ENCODE results near the gene SCARB2. TPM values are rescaled to one million over a fixed set of nuclear protein-coding genes. Genes with fewer than 3 reads are reported as not detected.
A peak's percentile ranks its signal among the peaks of the same experiment; 100 is the strongest.

Gene SCARB2
- polyA plus RNA-seq, 1 donor (not counting 4 experiments of a cell fraction or from before 2014, with no cell fraction given): 72.2 TPM

- Histone ChIP-seq H3K4me1 (ENCODE audit: control insufficient read depth, extremely low read depth, insufficient read depth, low read length) (peaks cover 23% of the 10 kb centered on the region), H4K20me1 (ENCODE audit: control insufficient read depth, extremely low read depth, insufficient read depth, low read length) (no peaks in the 10 kb centered on the region), H3K9me1 (ENCODE audit: control insufficient read depth, extremely low read depth, insufficient read depth, low read length) (peaks cover 2% of the 10 kb centered on the region), H3K79me2 (ENCODE audit: control insufficient read depth, insufficient read depth, low read length) (peaks cover 11% of the 10 kb centered on the region), H3K27me3 (ENCODE audit: control insufficient read depth, extremely low read depth, insufficient read depth, low read length) (no peaks in the 10 kb centered on the region), H3K4me3 (ENCODE audit: control insufficient read depth in 2 of 3, extremely low read depth in 1 of 3, insufficient read depth in 2 of 3, low read depth in 1 of 3, low read length in 3 of 3) (no peak overlapping the region), H3K9me3 (ENCODE audit: control insufficient read depth, low read depth, low read length) (no peaks in the 10 kb centered on the region), H3K36me3 (ENCODE audit: control insufficient read depth in 2 of 2, extremely low read depth in 1 of 2, insufficient read depth in 2 of 2, low read length in 2 of 2) (no peaks in the 10 kb centered on the region), H2AFZ (ENCODE audit: control insufficient read depth, low read length) (no peak overlapping the region), H3K27ac (ENCODE audit: control insufficient read depth, insufficient read depth, low read length) (no peak overlapping the region), H3K4me2 (ENCODE audit: control insufficient read depth, extremely low read depth, insufficient read depth, low read depth, low read length) (no peak overlapping the region), H3K9ac (ENCODE audit: control insufficient read depth, extremely low read depth, insufficient read depth, low read length) (no peak overlapping the region)
- DNase-seq (ENCODE audit: low read depth, low spot score) (no peak), FAIRE-seq (peak; percentile 44)
- TF ChIP-seq CTCF (optimal IDR thresholded peaks at IDR 0.05 in 1 of 3, IDR thresholded peaks at IDR 0.05 in 1 of 3, conservative IDR thresholded peaks at IDR 0.05 in 1 of 3; ENCODE audit: extremely low read depth in 1 of 3, insufficient read depth in 2 of 3, low read length in 3 of 3) (no peak), EZH2 (IDR thresholded peaks at IDR 0.05; ENCODE audit: low read length) (no peak)
- dilution Hi-C loops (cut with MboI; ENCODE audit: extremely low pct_ligation_motif_present, low sequenced_read_pairs): no loop called here
Measured at GRCh38 chr4:76216975-76217814, 3.6 kb upstream of the SCARB2 start.

- H3K9me3 ChIP-seq (ENCODE audit: control insufficient read depth, low read depth, low read length): no peaks in the 10 kb centered on the region
- no peak for FAIRE-seq
- no peak for DNase-seq (ENCODE audit: low read depth, low spot score)
- H2AFZ ChIP-seq (ENCODE audit: control insufficient read depth, low read length): no peak overlapping the region
- no peak overlapping the region for H3K4me3 ChIP-seq (ENCODE audit: control insufficient read depth in 2 of 3, extremely low read depth in 1 of 3, insufficient read depth in 2 of 3, low read depth in 1 of 3, low read length in 3 of 3)
- dilution Hi-C loops (cut with MboI; ENCODE audit: extremely low pct_ligation_motif_present, low sequenced_read_pairs): no loop called here
- no peak overlapping the region for H3K9ac ChIP-seq (ENCODE audit: control insufficient read depth, extremely low read depth, insufficient read depth, low read length)
- H3K4me2 ChIP-seq (ENCODE audit: control insufficient read depth, extremely low read depth, insufficient read depth, low read depth, low read length): no peak overlapping the region
- peaks cover 18% of the 10 kb centered on the region for H3K79me2 ChIP-seq (ENCODE audit: control insufficient read depth, insufficient read depth, low read length)
- H3K4me1 ChIP-seq (ENCODE audit: control insufficient read depth, extremely low read depth, insufficient read depth, low read length): peaks cover 30% of the 10 kb centered on the region
- no peak for TF ChIP-seq EZH2 (IDR thresholded peaks at IDR 0.05; ENCODE audit: low read length)
- no peak for TF ChIP-seq CTCF (optimal IDR thresholded peaks at IDR 0.05 in 1 of 3, IDR thresholded peaks at IDR 0.05 in 1 of 3, conservative IDR thresholded peaks at IDR 0.05 in 1 of 3; ENCODE audit: extremely low read depth in 1 of 3, insufficient read depth in 2 of 3, low read length in 3 of 3)
- no peak overlapping the region for H3K27ac ChIP-seq (ENCODE audit: control insufficient read depth, insufficient read depth, low read length)
- H4K20me1 ChIP-seq (ENCODE audit: control insufficient read depth, extremely low read depth, insufficient read depth, low read length): no peaks in the 10 kb centered on the region
- H3K36me3 ChIP-seq (ENCODE audit: control insufficient read depth in 2 of 2, extremely low read depth in 1 of 2, insufficient read depth in 2 of 2, low read length in 2 of 2): no peaks in the 10 kb centered on the region
- peaks cover 2% of the 10 kb centered on the region for H3K9me1 ChIP-seq (ENCODE audit: control insufficient read depth, extremely low read depth, insufficient read depth, low read length)
- H3K27me3 ChIP-seq (ENCODE audit: control insufficient read depth, extremely low read depth, insufficient read depth, low read length): no peaks in the 10 kb centered on the region
Measured at GRCh38 chr4:76216524-76216923, 2.9 kb upstream of the SCARB2 start.

Data from keratinocyte (primary cell).